DMS53 (cell line): Measurements from ENCODE around the gene UST.
"Not testable (repeated sequence)": the region's sequence is repeated elsewhere in the genome, so short reads cannot be mapped to it uniquely, and the experiment has no call there.

Source experiments
- DNase-seq: peaks from one replicate; lab custom pipeline; 2025; lab: John Stamatoyannopoulos, UW

The UST gene

GRCh38 chr6:148765898-148766808, 19.3 kb downstream of the UST start:
- DNase-seq = no peak

GRCh38 chr6:148768646-148769270, 21.9 kb downstream of the UST start:
- DNase-seq = no peak

- no peak for DNase-seq
These were observed 22.6 kb downstream of the UST start for GRCh38 chr6:148769304-148769968.

- no peak for DNase-seq
These were observed 23.8 kb downstream of the UST start for GRCh38 chr6:148770408-148771211.

GRCh38 chr6:148771212-148771601, 24.4 kb downstream of the UST start:
- DNase-seq = no peak

GRCh38 chr6:148771896-148772554, 25.2 kb downstream of the UST start:
- no peak for DNase-seq

GRCh38 chr6:148775161-148775560, 28.3 kb downstream of the UST start:
- no peak for DNase-seq

GRCh38 chr6:148776321-148777308, 29.8 kb downstream of the UST start:
- DNase-seq = no peak

- DNase-seq = no peak
These were observed 32.3 kb downstream of the UST start for GRCh38 chr6:148779142-148779562.

GRCh38 chr6:148780423-148780822, 33.6 kb downstream of the UST start:
- not testable (repeated sequence) for DNase-seq

- no peak for DNase-seq
These were observed 34.1 kb downstream of the UST start for GRCh38 chr6:148780918-148781436.

GRCh38 chr6:148789948-148790347, 43.1 kb downstream of the UST start:
- no peak for DNase-seq

- no peak for DNase-seq
These were observed 43.6 kb downstream of the UST start for GRCh38 chr6:148790404-148790803.

- no peak for DNase-seq
These were observed 44.0 kb downstream of the UST start for GRCh38 chr6:148790817-148791216.

- DNase-seq = no peak
These were observed 44.5 kb downstream of the UST start for GRCh38 chr6:148791372-148791771.

- DNase-seq = no peak
These were observed 46.9 kb downstream of the UST start for GRCh38 chr6:148793721-148794120.

GRCh38 chr6:148794797-148795196, 48.0 kb downstream of the UST start:
- no peak for DNase-seq

GRCh38 chr6:148795563-148795962, 48.7 kb downstream of the UST start:
- no peak for DNase-seq

- no peak for DNase-seq
These were observed 52.8 kb downstream of the UST start for GRCh38 chr6:148799647-148800046.

GRCh38 chr6:148800536-148800935, 53.7 kb downstream of the UST start:
- DNase-seq = no peak
